ENCODE measurements around the gene ZFX.
"Not testable (repeated sequence)": the region's sequence is repeated elsewhere in the genome, so short reads cannot be mapped to it uniquely, and the experiment has no call there.

The ZFX gene

DNA sequence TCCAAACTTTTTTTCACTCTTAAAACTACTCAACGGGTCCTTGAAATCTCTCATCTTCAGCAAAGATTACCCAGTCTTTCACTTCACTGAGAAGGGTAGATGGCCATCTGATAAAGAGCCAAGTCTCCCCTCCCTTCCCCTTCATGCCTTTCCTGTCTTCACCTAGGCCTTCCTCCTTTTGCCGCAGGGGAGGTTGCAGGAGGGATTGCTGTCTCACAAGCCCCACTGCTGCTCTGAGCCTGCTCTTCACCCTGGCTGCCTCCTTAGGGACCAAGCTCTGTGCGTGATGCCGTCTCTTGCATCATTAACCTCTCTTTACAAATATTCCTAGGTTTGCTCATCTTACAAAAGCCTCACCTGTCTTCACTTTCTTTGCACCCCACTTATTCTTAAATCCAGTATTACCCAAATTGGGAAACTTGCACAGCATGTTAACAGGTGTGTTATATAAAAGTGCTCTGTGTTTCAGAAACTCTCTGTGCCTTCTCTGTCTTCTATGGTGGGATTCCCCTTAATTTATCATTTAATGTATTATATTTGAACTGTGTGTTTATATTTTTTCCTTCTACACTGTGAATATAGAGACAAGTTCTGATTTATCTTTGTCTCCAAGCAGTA, 3.8 kb downstream of the ZFX start:
- H3K4me3 ChIP-seq: peak overlapping the region; percentile 42
- TF ChIP-seq, protein P1, sequence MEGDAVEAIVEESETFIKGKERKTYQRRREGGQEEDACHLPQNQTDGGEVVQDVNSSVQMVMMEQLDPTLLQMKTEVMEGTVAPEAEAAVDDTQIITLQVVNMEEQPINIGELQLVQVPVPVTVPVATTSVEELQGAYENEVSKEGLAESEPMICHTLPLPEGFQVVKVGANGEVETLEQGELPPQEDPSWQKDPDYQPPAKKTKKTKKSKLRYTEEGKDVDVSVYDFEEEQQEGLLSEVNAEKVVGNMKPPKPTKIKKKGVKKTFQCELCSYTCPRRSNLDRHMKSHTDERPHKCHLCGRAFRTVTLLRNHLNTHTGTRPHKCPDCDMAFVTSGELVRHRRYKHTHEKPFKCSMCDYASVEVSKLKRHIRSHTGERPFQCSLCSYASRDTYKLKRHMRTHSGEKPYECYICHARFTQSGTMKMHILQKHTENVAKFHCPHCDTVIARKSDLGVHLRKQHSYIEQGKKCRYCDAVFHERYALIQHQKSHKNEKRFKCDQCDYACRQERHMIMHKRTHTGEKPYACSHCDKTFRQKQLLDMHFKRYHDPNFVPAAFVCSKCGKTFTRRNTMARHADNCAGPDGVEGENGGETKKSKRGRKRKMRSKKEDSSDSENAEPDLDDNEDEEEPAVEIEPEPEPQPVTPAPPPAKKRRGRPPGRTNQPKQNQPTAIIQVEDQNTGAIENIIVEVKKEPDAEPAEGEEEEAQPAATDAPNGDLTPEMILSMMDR (IDR thresholded peaks at IDR 0.05): no peak
- no peak for DNase-seq (ENCODE audit: low spot score)
- no peak overlapping the region for H3K27ac ChIP-seq

DNA sequence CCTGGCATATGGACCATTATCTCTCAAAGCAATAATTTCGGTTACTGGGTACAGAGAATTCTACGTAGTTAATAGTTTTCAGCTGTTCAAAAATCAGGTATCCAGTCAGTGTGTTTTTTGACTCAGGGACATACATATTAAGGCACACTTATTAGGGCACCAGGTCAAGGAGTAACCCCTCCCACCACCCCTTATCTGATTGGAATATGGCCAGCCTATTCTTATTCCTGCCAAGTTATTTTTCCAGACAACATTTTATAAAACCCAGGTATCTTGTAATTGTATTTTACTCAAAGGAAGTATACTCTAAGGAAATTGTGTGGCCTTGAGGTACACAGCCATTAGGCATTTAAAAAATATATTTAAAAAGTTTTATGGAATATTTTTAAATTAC, 4.3 kb downstream of the ZFX start:
- Histone ChIP-seq H3K27ac (no peak overlapping the region), H3K4me3 (no peak overlapping the region)
- DNase-seq (ENCODE audit: low spot score): no peak
- TF ChIP-seq, protein P1 (IDR thresholded peaks at IDR 0.05): no peak

DNA sequence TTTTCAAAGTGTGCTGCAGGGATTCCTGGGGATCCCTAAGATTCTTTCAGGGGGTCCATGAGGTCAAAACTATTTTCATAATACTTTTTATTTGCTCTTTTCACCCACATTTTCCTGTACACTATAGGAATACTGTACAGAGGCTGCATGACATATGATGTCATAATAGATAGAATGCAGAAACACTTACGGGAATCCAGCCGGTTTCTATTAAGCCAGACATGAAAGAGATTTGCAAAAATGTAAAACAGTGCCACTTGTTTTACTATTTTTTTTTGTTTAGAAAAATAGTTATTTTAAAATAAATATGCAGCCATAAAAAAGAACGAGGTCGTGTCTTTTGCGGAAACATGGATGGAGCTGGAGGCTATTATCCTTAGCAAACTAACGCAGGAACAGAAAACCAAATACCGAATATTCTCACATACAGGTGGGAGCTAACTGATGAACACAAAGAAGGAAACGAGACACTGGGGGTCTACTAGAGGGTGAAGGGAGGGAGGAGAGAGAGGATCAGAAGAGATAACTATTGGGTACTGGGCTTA, 5.0 kb downstream of the ZFX start:
- Histone ChIP-seq H3K4me3 (no peak overlapping the region), H3K27ac (no peak overlapping the region)
- TF ChIP-seq, protein P1 (IDR thresholded peaks at IDR 0.05): no peak
- no peak for DNase-seq (ENCODE audit: low spot score)

DNA sequence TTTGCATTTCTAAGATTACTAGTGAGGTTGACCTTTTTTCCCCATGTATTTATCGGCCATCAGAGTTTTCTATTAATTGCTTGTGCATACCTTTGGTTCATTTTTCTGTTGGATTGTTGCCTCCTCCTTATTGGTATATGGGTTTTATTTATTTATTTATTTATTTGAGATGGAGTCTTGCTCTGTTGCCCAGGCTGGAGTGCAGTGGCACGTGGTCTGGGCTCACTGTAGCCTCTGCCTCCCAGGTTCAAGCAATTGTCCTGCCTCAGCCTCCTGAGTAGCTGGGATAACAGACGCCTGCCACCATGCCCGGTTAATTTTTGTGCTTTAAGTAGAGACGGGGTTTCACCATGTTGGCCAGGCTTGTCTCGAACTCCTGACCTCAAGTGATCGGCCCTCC, 6.2 kb downstream of the ZFX start:
- not testable (repeated sequence) for H3K27ac ChIP-seq; DNase-seq (ENCODE audit: low spot score); H3K4me3 ChIP-seq

DNA sequence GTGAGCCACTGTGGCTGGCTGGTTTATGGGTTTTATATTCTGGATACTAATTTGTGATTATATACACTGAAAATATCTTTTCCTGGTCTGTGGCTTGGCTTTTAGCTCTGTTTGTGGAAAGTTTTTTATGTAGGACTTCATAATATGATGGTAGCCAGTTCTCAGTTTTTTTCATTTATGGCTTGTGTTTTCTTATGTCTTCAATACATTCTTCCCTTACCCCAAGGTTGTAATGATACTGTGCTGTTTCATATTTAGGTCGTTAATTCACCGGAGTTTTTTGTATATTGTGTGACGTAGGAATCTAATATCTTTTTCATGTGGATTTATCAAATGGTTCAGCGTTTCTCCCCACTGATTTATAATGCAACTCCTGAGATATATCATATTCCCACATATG, 6.6 kb downstream of the ZFX start:
- TF ChIP-seq, protein P1 (IDR thresholded peaks at IDR 0.05): no peak
- H3K27ac ChIP-seq: no peak overlapping the region
- no peak overlapping the region for H3K4me3 ChIP-seq
- no peak for DNase-seq (ENCODE audit: low spot score)

DNA sequence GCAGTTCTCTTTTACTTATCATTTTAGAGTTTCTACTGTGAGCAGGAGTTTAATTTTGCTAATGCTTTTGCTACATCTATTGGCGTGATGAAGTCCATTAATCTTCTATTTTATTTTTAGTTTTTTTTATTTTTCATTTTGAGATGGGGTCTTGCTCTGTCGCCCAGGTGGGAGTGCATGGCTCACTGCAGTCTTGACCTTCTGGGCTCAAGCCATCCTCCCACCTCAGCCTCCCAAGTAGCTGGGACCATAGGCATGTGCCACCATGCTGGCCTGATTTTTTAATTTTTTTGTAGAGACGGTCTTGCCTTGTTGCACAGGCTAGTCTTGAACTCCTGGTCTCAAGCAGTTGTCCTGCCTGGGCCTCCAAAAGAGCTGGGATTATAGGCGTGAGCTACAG, 9.4 kb downstream of the ZFX start:
- no peak overlapping the region for H3K4me3 ChIP-seq
- DNase-seq (ENCODE audit: low spot score): no peak
- TF ChIP-seq, protein P1 (IDR thresholded peaks at IDR 0.05): no peak
- no peak overlapping the region for H3K27ac ChIP-seq

DNA sequence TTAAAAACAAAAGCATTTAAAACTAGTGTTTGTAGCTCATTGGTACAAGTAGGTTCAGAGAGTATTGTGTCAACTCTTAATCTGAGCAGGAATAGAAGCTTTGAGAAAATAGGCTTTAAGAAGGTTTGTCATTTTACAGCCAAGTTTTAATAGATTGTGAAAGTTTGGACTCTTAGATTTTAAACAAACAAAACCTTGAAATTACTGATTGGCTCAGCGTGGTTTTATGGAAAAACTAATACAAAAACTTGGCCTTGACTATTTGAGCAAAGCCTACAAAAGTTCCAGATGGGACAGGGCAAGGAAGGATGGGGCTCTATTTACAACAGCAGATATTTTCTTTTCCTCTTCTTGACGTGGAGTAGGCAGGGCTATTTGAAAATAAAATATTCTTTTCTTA, 16.5 kb downstream of the ZFX start:
- no peak for DNase-seq (ENCODE audit: low spot score)
- Histone ChIP-seq H3K4me3 (no peak overlapping the region), H3K27ac (no peak overlapping the region)
- TF ChIP-seq, protein P1 (IDR thresholded peaks at IDR 0.05): no peak

All from coronary artery (tissue), 2 donors.